Kidney (tissue), 14 donors: ENCODE measurements around the gene NAPA. TPM values are rescaled to one million over a fixed set of nuclear protein-coding genes. Genes with fewer than 3 reads are reported as not detected.

Experiments
- DNase-seq, 5 donors: peaks; one replicate each; pipeline ENCODE4 v3.0.0-alpha.2; 2013 to 2020
- FAIRE-seq: peaks from 2 replicates; lab custom pipeline; 2012; peaks lifted over from hg19 to GRCh38; lab: Jason Lieb, UNC
- H3K27ac ChIP-seq, 2 donors: one replicate each; pipeline ENCODE4 v1.7.0; 2013; ENCODE audit warnings: low read depth in 2 of 2, low read length in 2 of 2, inconsistent platforms in 1 of 2
- H3K27me3 ChIP-seq: one replicate; pipeline ENCODE4 v1.7.1; 2013; ENCODE audit warnings: low read length, inconsistent platforms; ENCODE audit not compliant: control insufficient read depth, insufficient read depth
- H3K36me3 ChIP-seq, 3 donors: one replicate each; pipeline versions ENCODE4 v1.7.0 to v1.7.1; 2013; ENCODE audit warnings: low read length in 3 of 3, control low read depth in 1 of 3, inconsistent platforms in 1 of 3; ENCODE audit not compliant: insufficient read depth in 3 of 3, control insufficient read depth in 2 of 3
- H3K4me1 ChIP-seq, 3 donors: one replicate each; pipeline versions ENCODE4 v1.7.0 to v1.7.1; 2013; ENCODE audit warnings: low read length in 3 of 3, inconsistent platforms in 1 of 3, low read depth in 1 of 3; ENCODE audit not compliant: control insufficient read depth in 2 of 3, insufficient read depth in 2 of 3
- H3K4me3 ChIP-seq, 3 donors: one replicate each; pipeline versions ENCODE4 v1.7.0 to v1.8.1; 2013; ENCODE audit warnings: low read length in 3 of 3, control low read depth in 1 of 3, inconsistent platforms in 1 of 3
- H3K9ac ChIP-seq, 3 donors: one replicate each; pipeline versions ENCODE4 v1.7.0 to v1.7.1; 2013; ENCODE audit warnings: low read length in 3 of 3, control low read depth in 1 of 3, inconsistent platforms in 1 of 3
- H3K9me3 ChIP-seq, 3 donors: one replicate each; pipeline versions ENCODE4 v1.7.0 to v1.7.1; 2013; ENCODE audit warnings: low read length in 3 of 3, control low read depth in 1 of 3, inconsistent platforms in 1 of 3; ENCODE audit not compliant: control insufficient read depth in 2 of 3, insufficient read depth in 1 of 3
- intact Hi-C: fragments of 100-400 bp; cut with DNase I; formaldehyde crosslinking; loops from one replicate; pipeline ENCODE4 v1.11.1; 2022
- polyA plus RNA-seq: library from polyadenylated mRNA; stranded (reverse); fragments of 350-450 nt; fragmentation: Illumina TruSeq; extraction: RNeasy Lipid Tissue Mini Kit (QIAGEN cat#74804); gene quantifications from one replicate; pipeline ENCODE4 v1.2.3, GENCODE V29; 2014; ENCODE audit warnings: low read depth, low replicate concordance; ENCODE audit not compliant: insufficient read depth
- total RNA-seq: library from RNA; stranded (reverse); fragmentation: NEBNext Ultra II Directional; extraction: Animal tissue kit (Norgen Biotek cat#: 25700); gene quantifications from one replicate; pipeline ENCODE4 v1.2.1, GENCODE V29; 2021
- TF ChIP-seq, protein P1 (sequence below): IDR thresholded peaks from 3 replicates; pipeline ENCODE4 v1.5.1; 2012; ENCODE audit warnings: mild to moderate bottlenecking, moderate library complexity, borderline replicate concordance; ENCODE audit not compliant: insufficient read depth; ENCODE audit errors: extremely low read depth
- donor health status: control.
- donor health status: control.
- donor health status: control.
- donor health status: control.
- donor health status: control.
- donor health status: DM: yes; HTN: yes; CAD: no.
- donor health status: Normal renal cell carcinoma (clear cell type).

NAPA gene
- total and polyA plus RNA-seq, 2 donors from 2014 or later = 136 to 213 TPM

GRCh38 chr19:47467914-47468313 lies 46.9 kb downstream of the NAPA start:
- Histone ChIP-seq H3K4me1 (no peaks in the 10 kb centered on the region), H3K36me3 (no peaks in the 10 kb centered on the region), H3K4me3 (no peak overlapping the region), H3K9ac (no peak overlapping the region), H3K27me3 (peaks cover 2% of the 10 kb centered on the region), H3K9me3 (no peaks in the 10 kb centered on the region), H3K27ac (no peak overlapping the region)
- intact Hi-C loops = no loop called here
- TF ChIP-seq, protein P1, sequence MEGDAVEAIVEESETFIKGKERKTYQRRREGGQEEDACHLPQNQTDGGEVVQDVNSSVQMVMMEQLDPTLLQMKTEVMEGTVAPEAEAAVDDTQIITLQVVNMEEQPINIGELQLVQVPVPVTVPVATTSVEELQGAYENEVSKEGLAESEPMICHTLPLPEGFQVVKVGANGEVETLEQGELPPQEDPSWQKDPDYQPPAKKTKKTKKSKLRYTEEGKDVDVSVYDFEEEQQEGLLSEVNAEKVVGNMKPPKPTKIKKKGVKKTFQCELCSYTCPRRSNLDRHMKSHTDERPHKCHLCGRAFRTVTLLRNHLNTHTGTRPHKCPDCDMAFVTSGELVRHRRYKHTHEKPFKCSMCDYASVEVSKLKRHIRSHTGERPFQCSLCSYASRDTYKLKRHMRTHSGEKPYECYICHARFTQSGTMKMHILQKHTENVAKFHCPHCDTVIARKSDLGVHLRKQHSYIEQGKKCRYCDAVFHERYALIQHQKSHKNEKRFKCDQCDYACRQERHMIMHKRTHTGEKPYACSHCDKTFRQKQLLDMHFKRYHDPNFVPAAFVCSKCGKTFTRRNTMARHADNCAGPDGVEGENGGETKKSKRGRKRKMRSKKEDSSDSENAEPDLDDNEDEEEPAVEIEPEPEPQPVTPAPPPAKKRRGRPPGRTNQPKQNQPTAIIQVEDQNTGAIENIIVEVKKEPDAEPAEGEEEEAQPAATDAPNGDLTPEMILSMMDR = no peak
- DNase-seq = peak in 1 of 5 donors; percentile 19
- no peak for FAIRE-seq

DNA sequence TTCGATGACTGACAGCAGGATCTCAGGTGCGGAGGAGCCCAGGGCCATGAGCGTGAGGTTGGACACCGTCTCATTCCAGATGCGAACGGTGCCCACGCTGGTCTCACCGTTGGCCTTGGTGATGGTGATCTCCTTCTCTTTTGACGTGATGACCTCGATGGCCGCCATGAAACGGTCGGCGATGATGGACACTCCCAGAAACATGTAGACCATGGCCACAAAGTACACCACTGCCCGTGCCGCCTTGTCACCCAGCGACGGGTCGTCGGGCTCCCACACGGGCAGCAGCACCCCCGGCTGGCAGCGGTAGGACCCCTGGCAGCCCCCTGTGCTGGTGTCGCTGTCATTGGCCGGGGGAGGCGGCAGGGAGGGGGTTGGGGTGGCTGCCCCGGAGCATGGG lies 48.9 kb downstream of the NAPA start:
- intact Hi-C loops = no loop called here
- no peak overlapping the region for H3K27ac ChIP-seq
- H3K36me3 ChIP-seq = no peaks in the 10 kb centered on the region
- H3K4me1 ChIP-seq = no peaks in the 10 kb centered on the region
- TF ChIP-seq, protein P1 = no peak
- no peak overlapping the region for H3K9ac ChIP-seq
- no peaks in the 10 kb centered on the region for H3K9me3 ChIP-seq
- FAIRE-seq = no peak
- no peak overlapping the region for H3K4me3 ChIP-seq
- peaks cover 4% of the 10 kb centered on the region for H3K27me3 ChIP-seq
- DNase-seq = no peak

DNA sequence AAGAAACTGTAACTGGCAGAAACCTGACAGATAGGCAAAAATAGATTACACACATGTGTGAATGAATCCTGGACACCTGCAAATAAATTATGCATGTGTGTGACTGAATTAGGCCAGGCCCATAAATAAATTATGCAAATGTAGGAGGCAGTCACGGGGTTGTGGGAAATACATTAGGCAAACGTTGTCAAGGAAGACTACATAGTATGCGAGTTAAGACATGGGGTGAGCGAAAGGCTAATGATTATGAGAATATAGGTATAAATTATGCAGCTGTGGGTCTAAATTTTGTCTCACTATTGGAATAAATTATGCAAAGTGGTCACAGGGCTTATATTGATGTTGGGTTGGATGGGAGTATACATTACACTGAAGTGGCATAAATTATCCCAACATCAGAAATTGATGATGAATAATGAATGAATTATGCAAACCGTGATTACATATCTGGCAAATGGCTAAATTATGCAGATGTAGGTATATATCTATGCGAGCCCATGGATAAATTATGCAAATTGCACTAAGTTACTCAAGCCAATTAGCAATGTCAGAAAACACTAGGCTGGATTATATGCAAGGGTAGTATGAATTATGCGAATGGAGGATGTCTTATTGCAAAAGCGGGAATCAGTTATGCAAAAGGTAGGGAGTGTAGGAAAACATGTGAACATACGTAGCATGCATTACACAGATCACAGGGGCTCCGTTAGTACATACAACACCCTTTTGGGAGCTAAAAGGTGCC lies 50.0 kb downstream of the NAPA start:
- intact Hi-C loops = no loop called here
- H3K4me1 ChIP-seq = no peaks in the 10 kb centered on the region
- H3K27me3 ChIP-seq = peaks cover 6% of the 10 kb centered on the region
- TF ChIP-seq, protein P1 = no peak
- H3K4me3 ChIP-seq = no peak overlapping the region
- no peaks in the 10 kb centered on the region for H3K9me3 ChIP-seq
- FAIRE-seq (no peak), DNase-seq (no peak)
- no peak overlapping the region for H3K9ac ChIP-seq
- H3K27ac ChIP-seq = no peak overlapping the region
- H3K36me3 ChIP-seq = no peaks in the 10 kb centered on the region
